HCT116 (cell line): Measurements from ENCODE around the gene ZNFX1. TPM values are rescaled to one million over a fixed set of nuclear protein-coding genes. Genes with fewer than 3 reads are reported as not detected.

Experiments
- ATAC-seq: fragments of 200-7000 bp; cut with Tn5 transposase; 2 replicates; pipeline ENCODE4 v1.9.1; 2020; ENCODE audit warnings: mild to moderate bottlenecking, moderate library complexity
- BruUV-seq: library from RNA; stranded (reverse); fragments of 400-500 nt; replicated peaks from 2 replicates; lab custom pipeline; 2021; lab: Mats Ljungman, UMichigan
- CTCF ChIA-PET: fragments of 300-600 bp; sonication (Branson Sonifier 250); formaldehyde crosslinking; loops from one replicate; lab custom pipeline; 2021; ENCODE audit warnings: antibody characterized with exemption; lab: Charles Lee
- POLR2A ChIA-PET: fragments of 300-600, 350-600 bp; sonication (Branson Sonifier 250); formaldehyde crosslinking; loops from one replicate; lab custom pipeline; 2021; ENCODE audit warnings: antibody characterized with exemption; lab: Charles Lee
- RAD21 ChIA-PET, 2 experiments: fragments of 300-600 bp; sonication (Branson Sonifier 250); formaldehyde crosslinking; loops; one replicate each; lab custom pipeline; 2023; ENCODE audit warnings: low total read pairs in 2 of 2; ENCODE audit not compliant: uncharacterized antibody in 2 of 2, unreplicated experiment in 2 of 2, low non-redundant PET in 1 of 2; lab: Charles Lee
- DNase-seq: peaks from one replicate; pipeline ENCODE4 v3.0.0-alpha.2; 2010; ENCODE audit warnings: low read depth, low spot score
- H2AFZ ChIP-seq: fragments of 200-600 bp; shearing (Covaris generic), sonication (generic); 2 replicates; pipeline ENCODE4 v1.6.1; 2017; ENCODE audit warnings: low read depth, mixed run types, mixed read lengths, antibody characterized with exemption, low read length; ENCODE audit not compliant: poor library complexity, severe bottlenecking
- H3K27ac ChIP-seq: 2 replicates; pipeline ENCODE4 v1.5.1; 2012; ENCODE audit warnings: low read depth, low read length
- H3K27me3 ChIP-seq: fragments of 200-600 bp; sonication (generic); 2 replicates; pipeline ENCODE4 v1.6.1; 2016; ENCODE audit warnings: mixed run types, low read length, mixed read lengths; ENCODE audit not compliant: insufficient read depth
- H3K36me3 ChIP-seq, 2 experiments: fragments of 200-500 bp in 1 of 2; fragments of 200-600 bp in 1 of 2; sonication (Bioruptor generic) in 1 of 2; sonication (generic) in 1 of 2; 2 replicates each; pipeline versions ENCODE4 v1.5.1 to v1.6.1; 2014 to 2016; ENCODE audit warnings: low read length in 2 of 2, inconsistent platforms in 1 of 2, mixed read lengths in 1 of 2, mixed run types in 1 of 2; ENCODE audit not compliant: insufficient read depth in 2 of 2, control insufficient read depth in 1 of 2
- H3K4me1 ChIP-seq, 2 experiments: fragments of 200-600 bp in 1 of 2; sonication (generic) in 1 of 2; 2 replicates each; pipeline versions ENCODE4 v1.5.1 to v1.6.1; 2012 to 2017; ENCODE audit warnings: low read length in 2 of 2, inconsistent platforms in 1 of 2, mild to moderate bottlenecking in 1 of 2, mixed read lengths in 1 of 2, mixed run types in 1 of 2, moderate library complexity in 1 of 2; ENCODE audit not compliant: insufficient read depth in 2 of 2, control insufficient read depth in 1 of 2
- H3K4me2 ChIP-seq: fragments of 200-600 bp; sonication (generic); 2 replicates; pipeline ENCODE4 v1.6.1; 2017; ENCODE audit warnings: mixed run types, low read length, mixed read lengths
- H3K4me3 ChIP-seq, 2 experiments: fragments of 200-600 bp in 1 of 2; sonication (generic) in 1 of 2; replicated peaks in 1 of 2; 2 replicates each; pipeline ENCODE4 v1.5.1; 2011 to 2016; ENCODE audit warnings: low read length in 2 of 2, control low read depth in 1 of 2, low read depth in 1 of 2, mild to moderate bottlenecking in 1 of 2, mixed read lengths in 1 of 2, mixed run types in 1 of 2
- H3K79me2 ChIP-seq: fragments of 200-600 bp; sonication (generic); 2 replicates; pipeline ENCODE4 v1.6.1; 2017; ENCODE audit warnings: mild to moderate bottlenecking, mixed run types, low read length, moderate library complexity, mixed read lengths; ENCODE audit not compliant: insufficient read depth
- H3K9ac ChIP-seq: fragments of 200-600 bp; sonication (generic); 2 replicates; pipeline ENCODE4 v1.6.1; 2016; ENCODE audit warnings: low read length, mixed read lengths
- H3K9me2 ChIP-seq: fragments of 200-600 bp; sonication (generic), shearing (Covaris generic); 2 replicates; pipeline ENCODE4 v1.6.1; 2017; ENCODE audit warnings: mixed run types, mild to moderate bottlenecking, moderate library complexity; ENCODE audit not compliant: insufficient read depth
- H3K9me3 ChIP-seq, 2 experiments: fragments of 200-500 bp in 1 of 2; fragments of 200-600 bp in 1 of 2; sonication (Bioruptor generic) in 1 of 2; sonication (generic) in 1 of 2; 2 replicates each; pipeline ENCODE4 v1.6.1; 2014 to 2017; ENCODE audit warnings: low read length in 2 of 2, mixed read lengths in 2 of 2, inconsistent platforms in 1 of 2, low read depth in 1 of 2, mild to moderate bottlenecking in 1 of 2, mixed run types in 1 of 2, moderate library complexity in 1 of 2; ENCODE audit not compliant: control insufficient read depth in 1 of 2, insufficient read depth in 1 of 2
- H4K20me1 ChIP-seq: fragments of 200-600 bp; sonication (generic), shearing (Covaris generic); 2 replicates; pipeline ENCODE4 v1.6.1; 2017; ENCODE audit warnings: mixed run types, mild to moderate bottlenecking, moderate library complexity; ENCODE audit not compliant: insufficient read depth
- CBX3 ChIP-seq: IDR thresholded peaks from 2 replicates; pipeline ENCODE4 v1.6.1; 2012; ENCODE audit warnings: low read depth
- CEBPB ChIP-seq: IDR thresholded peaks from 2 replicates; pipeline ENCODE4 v1.6.1; 2012; ENCODE audit warnings: low read depth
- EGR1 ChIP-seq: IDR thresholded peaks from 2 replicates; pipeline ENCODE4 v1.6.1; 2012; ENCODE audit warnings: low read depth
- EZH2 ChIP-seq: fragments of 200-600 bp; sonication (generic); IDR thresholded peaks from 2 replicates; pipeline ENCODE4 v1.6.1; 2017; ENCODE audit warnings: antibody characterized with exemption, mixed run types
- FOSL1 ChIP-seq: IDR thresholded peaks from 2 replicates; pipeline ENCODE4 v1.6.1; 2012; ENCODE audit warnings: low read depth
- JUND ChIP-seq: IDR thresholded peaks from 2 replicates; pipeline ENCODE4 v1.6.1; 2012
- POLR2A ChIP-seq: IDR thresholded peaks from 2 replicates; pipeline ENCODE4 v1.7.0; 2011; ENCODE audit warnings: borderline replicate concordance; ENCODE audit not compliant: insufficient read depth, insufficient read length; ENCODE audit errors: extremely low read depth
- POLR2AphosphoS5 ChIP-seq: IDR thresholded peaks from 2 replicates; pipeline ENCODE4 v1.6.1; 2011; ENCODE audit warnings: mild to moderate bottlenecking, low read depth, low read length, moderate library complexity
- RAD21 ChIP-seq: IDR thresholded peaks from 2 replicates; pipeline ENCODE4 v1.6.1; 2012; ENCODE audit warnings: low read depth, mild to moderate bottlenecking
- REST ChIP-seq: IDR thresholded peaks from 2 replicates; pipeline ENCODE4 v1.6.1; 2012; ENCODE audit warnings: low read depth
- SIN3A ChIP-seq: IDR thresholded peaks from 2 replicates; pipeline ENCODE4 v1.6.1; 2012; ENCODE audit warnings: low read depth
- SP1 ChIP-seq: IDR thresholded peaks from 2 replicates; pipeline ENCODE4 v1.6.1; 2012; ENCODE audit warnings: low read depth
- SRF ChIP-seq: IDR thresholded peaks from 2 replicates; pipeline ENCODE4 v1.6.1; 2012; ENCODE audit warnings: low read depth
- ZBTB33 ChIP-seq: IDR thresholded peaks from 2 replicates; pipeline ENCODE4 v1.6.1; 2011; ENCODE audit warnings: mild to moderate bottlenecking, low read length, moderate library complexity; ENCODE audit not compliant: insufficient replicate concordance; ENCODE audit errors: extremely low read depth
- ZFX ChIP-seq: fragments of 450-650 bp; IDR thresholded peaks from 2 replicates; pipeline ENCODE4 v1.6.1; 2017
- intact Hi-C: fragments of 100-400 bp; cut with micrococcal nuclease; formaldehyde crosslinking; loops from 2 replicates; pipeline ENCODE4 v1.10.0; 2022
- total RNA-seq: library from RNA; stranded (reverse); gene quantifications from one replicate; pipeline ENCODE4 v1.2.1, GENCODE V29; 2021; ENCODE audit not compliant: unreplicated experiment
- TF ChIP-seq, protein P1 (sequence below): IDR thresholded peaks from 2 replicates; pipeline ENCODE4 v1.6.1; 2012

The ZNFX1 gene
- total RNA-seq, 1 experiment from 2014 or later = 24.1 TPM

DNA sequence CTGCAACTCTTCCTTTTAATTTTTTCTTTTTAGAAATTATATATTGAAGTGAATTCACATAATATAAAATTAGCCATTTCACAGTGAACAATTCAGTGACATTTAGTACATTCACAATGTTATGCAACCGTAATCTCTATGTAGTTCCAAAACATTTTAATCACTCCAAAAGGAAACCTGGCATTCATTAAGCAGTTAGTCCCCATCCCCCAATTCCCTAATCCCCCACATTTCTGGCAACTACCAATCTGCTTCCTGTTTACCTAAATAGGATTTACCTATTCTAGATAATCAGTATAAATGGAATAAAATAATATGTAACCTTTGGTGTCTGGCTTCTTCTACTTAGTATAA is 67.1 kb downstream of the ZNFX1 start:
- no peak for DNase-seq
- ChIA-PET RAD21 (no interaction called here), POLR2A (no interaction called here), CTCF (no interaction called here)
- no peaks in the 10 kb centered on the region for H3K9me2 ChIP-seq
- no peak overlapping the region for H2AFZ ChIP-seq
- no TSS peak for BruUV-seq
- H3K4me3 ChIP-seq = no peak overlapping the region
- H3K79me2 ChIP-seq = no peaks in the 10 kb centered on the region
- H3K4me1 ChIP-seq = no peaks in the 10 kb centered on the region
- TF ChIP-seq RAD21 (no peak), JUND (no peak), POLR2A (no peak), SIN3A (no peak), ZBTB33 (no peak), ZFX (no peak), CBX3 (no peak), FOSL1 (no peak), SRF (no peak), SP1 (no peak), EZH2 (no peak), REST (no peak), EGR1 (no peak), CEBPB (no peak), POLR2AphosphoS5 (no peak)
- TF ChIP-seq, protein P1, sequence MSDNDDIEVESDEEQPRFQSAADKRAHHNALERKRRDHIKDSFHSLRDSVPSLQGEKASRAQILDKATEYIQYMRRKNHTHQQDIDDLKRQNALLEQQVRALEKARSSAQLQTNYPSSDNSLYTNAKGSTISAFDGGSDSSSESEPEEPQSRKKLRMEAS = no peak
- peaks cover 6 to 11% of the 10 kb centered on the region in 2 experiments; a peak in 2 of 4 replicates for H3K9me3 ChIP-seq
- no peaks in the 10 kb centered on the region for H3K36me3 ChIP-seq
- no peak overlapping the region for H3K4me2 ChIP-seq
- ATAC-seq = no peak
- intact Hi-C loops = no loop called here
- no peak overlapping the region for H3K9ac ChIP-seq
- no peaks in the 10 kb centered on the region for H3K27me3 ChIP-seq
- H4K20me1 ChIP-seq = no peaks in the 10 kb centered on the region; the same call in 1 of the 2 replicates
- no peak overlapping the region for H3K27ac ChIP-seq
